ENCODE results near the gene RABGAP1. TPM values are rescaled to one million over a fixed set of nuclear protein-coding genes. Genes with fewer than 3 reads are reported as not detected.

RABGAP1 gene
- polyA plus RNA-seq, 10 donors = 25.5 to 41.1 (median 35.0) TPM

GRCh38 chr9:122941582-122942234, 888 bp downstream of the RABGAP1 start:
- DNase-seq = peak in 1 of 3 donors; percentile 23

DNA sequence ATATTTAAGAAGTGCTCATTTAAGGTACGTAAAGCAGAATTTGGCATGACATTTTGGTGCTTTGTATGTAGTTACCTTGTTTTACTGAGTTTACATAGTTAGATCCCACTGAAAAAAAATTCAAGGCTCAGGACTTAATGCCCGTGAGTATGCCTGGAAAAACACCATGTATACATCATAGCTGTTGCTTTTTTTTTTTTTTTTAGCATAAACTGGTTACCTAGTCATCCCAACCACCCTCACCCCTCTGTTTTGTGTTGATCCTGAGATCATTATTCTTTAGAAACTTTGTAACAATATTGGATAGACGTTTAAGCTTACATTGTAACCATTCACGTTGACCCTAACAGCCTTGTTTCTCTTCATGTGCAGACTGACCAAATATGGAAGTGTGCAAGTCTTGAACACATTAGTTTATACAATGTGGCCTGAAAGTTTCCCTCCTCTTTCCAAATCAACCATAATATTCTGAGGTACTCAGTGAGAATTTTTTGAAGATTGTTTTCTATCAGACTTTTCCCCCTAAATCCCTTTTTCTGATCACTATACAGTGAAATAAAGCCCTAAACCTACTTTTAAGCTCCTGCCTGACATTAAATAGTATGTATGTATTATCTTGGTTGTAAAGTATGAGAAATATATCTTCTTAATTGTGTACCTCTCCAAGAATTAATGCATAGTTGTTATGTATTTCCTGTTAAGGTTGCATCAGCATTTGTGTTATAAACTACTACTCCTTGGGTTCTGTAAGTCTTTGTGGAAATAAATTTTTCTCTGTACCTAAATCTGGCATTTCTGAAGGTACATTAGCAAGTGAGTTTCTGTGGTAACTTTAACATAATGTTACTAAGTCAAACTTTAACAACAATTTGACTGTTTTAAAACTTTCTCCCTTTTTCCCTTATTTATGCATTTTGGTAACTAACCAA, 4.4 kb downstream of the RABGAP1 start:
- no peak for DNase-seq

GRCh38 chr9:122946461-122947005, 5.7 kb downstream of the RABGAP1 start:
- DNase-seq = no peak

DNA sequence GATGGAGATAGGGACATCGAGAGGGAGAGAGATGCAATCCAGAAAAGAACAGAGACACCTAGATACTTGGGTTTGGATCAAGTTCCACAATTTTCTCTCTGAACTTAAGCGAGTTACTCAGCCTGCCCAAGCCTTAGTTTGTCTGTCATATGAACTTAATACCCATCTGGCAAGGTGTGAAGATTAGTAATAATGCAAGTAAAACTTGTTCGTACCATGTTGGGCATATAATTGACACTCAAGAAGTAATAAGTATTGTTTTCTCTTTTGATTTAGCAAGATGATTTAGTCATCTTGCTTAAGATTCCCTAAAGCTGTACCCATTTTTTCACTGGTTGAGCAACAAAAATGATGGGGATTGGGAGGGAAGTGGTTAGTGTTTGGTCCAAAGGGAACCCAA, 7.5 kb downstream of the RABGAP1 start:
- no peak for DNase-seq

DNA sequence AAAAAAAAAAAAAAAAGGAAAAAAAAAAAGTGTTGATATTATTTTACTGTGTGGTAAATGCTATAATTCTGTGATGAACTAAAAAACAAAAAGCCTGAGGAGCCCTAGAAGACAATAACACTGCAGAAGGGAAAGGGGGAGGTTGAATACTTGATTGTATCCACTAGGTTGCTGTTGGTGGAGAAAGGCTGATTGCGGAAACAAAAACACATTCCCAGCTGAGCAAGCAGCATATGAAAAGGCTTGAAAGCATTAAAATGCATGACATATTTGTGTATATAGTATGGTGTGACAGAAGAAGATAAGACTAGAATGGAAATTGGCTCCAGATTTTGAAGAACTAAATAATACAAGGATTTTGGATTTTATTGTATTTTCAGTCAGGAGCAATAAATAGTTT, 8.9 kb downstream of the RABGAP1 start:
- DNase-seq = no peak

- DNase-seq = no peak
Measured at GRCh38 chr9:122950263-122950662, 9.4 kb downstream of the RABGAP1 start.

DNA sequence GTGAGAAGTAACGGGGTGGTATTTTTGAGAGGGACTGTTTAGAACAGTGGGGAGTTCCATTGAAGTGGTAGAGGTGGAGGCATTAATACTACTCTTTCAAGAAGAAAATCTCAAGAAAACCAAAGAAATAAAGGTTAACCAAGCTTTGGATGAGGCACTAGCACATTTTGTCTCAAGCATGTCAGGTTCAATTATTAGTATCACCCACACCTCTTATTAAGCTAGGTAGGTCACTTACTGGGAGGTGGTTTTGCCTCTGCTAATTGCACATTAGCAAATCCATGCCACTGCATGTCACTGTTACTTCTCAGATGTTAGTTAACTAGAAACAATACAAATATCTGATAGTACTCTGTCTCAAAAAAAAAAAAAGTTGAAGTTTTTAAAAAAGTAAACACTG, 10.2 kb downstream of the RABGAP1 start:
- no peak for DNase-seq

GRCh38 chr9:122954253-122954691, 13.5 kb downstream of the RABGAP1 start:
- DNase-seq = peak in 1 of 3 donors; percentile 11

GRCh38 chr9:122955961-122956360, 15.1 kb downstream of the RABGAP1 start:
- DNase-seq = no peak

DNA sequence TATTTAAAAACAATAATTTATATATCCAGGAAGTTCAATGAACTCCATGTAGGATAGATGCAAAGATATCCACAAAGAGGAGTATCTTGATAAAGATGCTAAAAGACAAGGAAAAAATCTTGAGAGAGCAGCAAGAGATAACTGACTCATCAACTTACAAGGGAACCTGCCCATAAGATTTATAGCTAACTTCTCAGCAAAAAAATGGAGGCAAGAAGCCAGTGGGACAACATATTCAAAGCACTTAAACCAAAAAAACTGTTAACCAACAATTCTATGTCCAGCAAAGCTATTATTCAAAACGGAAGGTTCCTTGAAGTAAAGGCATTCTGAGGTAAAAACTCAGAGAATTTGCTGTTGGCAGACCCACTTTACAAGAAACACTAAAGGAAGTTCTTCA, 20.3 kb downstream of the RABGAP1 start:
- DNase-seq = no peak

DNA sequence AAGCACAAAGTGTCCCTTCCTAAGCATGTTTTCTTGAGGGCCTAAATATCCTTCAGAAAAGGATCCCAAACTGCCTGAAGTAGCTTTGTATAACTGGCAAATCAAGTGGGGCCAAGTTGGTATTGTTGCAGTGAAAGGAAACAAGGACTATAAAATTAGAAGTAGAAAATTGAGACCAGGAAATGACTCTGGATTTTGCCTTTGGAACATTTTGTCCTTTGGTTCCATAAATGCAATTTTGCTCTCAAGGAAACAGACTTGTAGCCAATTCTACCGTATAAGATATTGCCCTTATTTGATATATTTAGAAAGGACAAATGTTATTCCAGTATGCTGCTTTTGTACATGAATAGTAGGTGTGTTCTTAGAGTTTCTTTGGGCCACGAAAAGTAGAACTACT, 34.4 kb downstream of the RABGAP1 start:
- no peak for DNase-seq

DNA sequence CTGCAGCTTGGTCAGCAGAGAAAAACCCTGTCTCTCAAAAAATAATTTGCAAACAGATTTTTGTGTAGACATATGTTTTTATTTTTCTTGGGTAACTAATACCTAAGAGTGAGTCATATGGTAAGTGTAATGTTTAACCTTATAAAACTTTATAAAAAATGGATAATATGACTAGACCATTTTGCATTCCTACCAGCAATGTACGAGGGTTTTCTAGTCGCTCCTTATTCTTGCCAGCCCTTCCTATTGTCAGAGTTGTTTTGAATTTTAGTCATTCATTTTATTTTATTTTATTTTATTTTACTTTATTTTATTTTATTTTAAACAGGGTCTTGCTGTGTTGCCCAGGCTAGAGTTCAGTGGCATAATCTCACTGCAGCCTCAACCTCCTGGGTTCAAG, 37.8 kb downstream of the RABGAP1 start:
- DNase-seq = no peak

GRCh38 chr9:122986010-122986409, 45.2 kb downstream of the RABGAP1 start:
- no peak for DNase-seq

DNA sequence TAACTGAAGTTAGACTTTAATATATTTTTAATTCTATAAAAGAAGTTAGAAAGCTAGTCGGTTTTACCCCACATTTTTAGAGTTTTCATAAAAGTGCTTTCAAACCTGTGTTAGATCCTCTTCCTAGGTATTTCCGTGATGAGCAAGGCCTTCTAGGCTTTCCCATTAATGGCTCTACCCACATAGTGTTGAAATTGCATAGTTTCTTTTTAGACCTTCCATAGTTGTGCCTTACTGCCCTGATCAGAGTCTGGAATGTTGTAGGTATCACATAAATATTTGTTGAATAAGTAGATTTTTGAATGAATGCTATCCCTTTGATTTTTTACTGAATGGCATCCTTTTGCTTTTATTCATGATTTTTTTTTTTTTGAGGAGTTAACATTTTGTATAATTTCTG, 47.3 kb downstream of the RABGAP1 start:
- DNase-seq = no peak

GRCh38 chr9:122988920-122989621, 48.3 kb downstream of the RABGAP1 start:
- no peak for DNase-seq

- DNase-seq = peak; percentile 33 to 75 (median 44)
Measured at GRCh38 chr9:122991370-122991830, 50.6 kb downstream of the RABGAP1 start.

- no peak for DNase-seq
Measured at GRCh38 chr9:122996586-122996985, 55.8 kb downstream of the RABGAP1 start.

GRCh38 chr9:122998448-122998847, 57.6 kb downstream of the RABGAP1 start:
- no peak for DNase-seq

DNA sequence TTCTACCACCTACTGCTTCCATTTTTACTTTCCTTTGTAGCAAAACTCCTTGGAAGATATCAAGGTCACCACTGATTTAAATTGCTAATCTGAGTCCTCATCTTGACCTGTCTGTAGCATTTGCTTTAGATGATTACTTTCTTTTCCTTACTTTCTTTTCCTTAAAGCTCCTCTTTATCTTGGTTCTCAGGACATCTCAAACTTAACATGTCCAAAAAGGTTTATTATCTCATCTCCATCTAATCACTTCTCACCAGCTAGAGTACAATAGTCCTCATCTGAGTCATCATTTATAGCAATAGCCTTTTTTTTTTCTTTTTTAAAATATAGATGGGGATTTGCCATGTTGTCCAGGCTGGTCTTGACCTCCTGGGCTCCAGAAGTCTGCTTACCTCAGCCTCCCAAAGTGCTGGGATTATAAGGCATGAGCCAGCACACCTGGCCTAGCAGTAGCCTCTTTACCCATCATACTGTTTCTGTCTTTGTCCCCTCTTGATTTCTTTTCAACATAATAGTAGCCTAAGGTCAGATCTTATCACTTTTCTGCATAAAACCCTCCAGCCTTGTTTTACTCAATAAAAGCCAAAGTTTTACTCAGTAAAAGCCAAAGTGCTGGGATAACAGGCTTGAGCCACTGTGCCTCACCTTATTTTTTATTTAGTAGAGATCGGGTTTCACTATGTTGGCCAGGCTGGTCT, 59.7 kb downstream of the RABGAP1 start:
- no peak for DNase-seq

- DNase-seq = peak in 1 of 3 donors; percentile 6
Measured at GRCh38 chr9:123002754-123003153, 61.9 kb downstream of the RABGAP1 start.

DNA sequence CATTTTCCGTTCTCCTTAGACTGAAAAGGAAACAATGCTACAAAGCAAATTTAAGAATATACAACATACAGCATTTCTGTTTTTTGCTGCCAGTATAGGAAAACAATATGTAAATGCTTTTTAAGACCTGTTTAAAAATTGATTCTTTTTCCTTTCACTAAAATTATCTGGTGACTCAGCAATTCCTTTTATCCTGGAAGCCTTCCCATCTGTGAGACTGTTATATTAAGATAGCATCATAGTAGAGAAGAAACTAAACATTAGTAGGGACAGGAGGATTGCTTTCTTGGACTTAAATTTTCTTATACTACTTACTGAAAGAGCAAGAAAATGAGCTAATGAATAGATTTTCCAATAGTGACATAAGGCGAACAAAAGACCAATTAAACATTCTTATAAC, 62.6 kb downstream of the RABGAP1 start:
- peak in 2 of 3 donors; percentile 5 to 17 for DNase-seq
